Heart left ventricle (tissue), 13 donors: ENCODE results near the gene B4GALNT4.

ENCODE experiments used
- POLR2A ChIP-seq, 2 donors: fragments of 450-650 bp; IDR thresholded peaks; one replicate each; pipeline ENCODE4 v1.6.1; 2017; ENCODE audit warnings: antibody characterized with exemption in 2 of 2, mild to moderate bottlenecking in 2 of 2, moderate library complexity in 2 of 2
- TF ChIP-seq, protein P1 (sequence below), 12 donors: fragments of 200-600 bp; sonication (generic) in 4 of 12; IDR thresholded peaks; one replicate each; pipeline versions ENCODE4 v1.5.0 to v1.8.0; 2018 to 2022; ENCODE audit warnings: antibody characterized with exemption in 12 of 12, mild to moderate bottlenecking in 5 of 12
- donor health status: ischemic (EF 13 %, LVEDD 7.1; RV severe dilation, severe dysfunction).
- donor health status: DM: no; HTN: yes; CAD: no.
- donor health status: DM: no; HTN: no; CAD: no.
- donor health status: ischemic (EF 25% LVEDD 6.9; RV normal size, moderate dysfunction).
- donor health status: ischemic (EF 25% LVEDD 5.7; RV mildly dilated, moderate dysfunction).
- donor health status: ischemic (EF 35%, LVEDD 5.7; RV mildly dilated, moderate dysfunction).
- donor health status: nonischemic (EF 11% LVEDD 7.7; RV severe dilation, severe dysfunction).
- donor health status: DM: yes; HTN: yes; CAD: no.
- donor health status: PGD.
- donor health status: ischemic (EF 29% LVEDD 5.4; RV normal size, mild dysfunction).
- donor health status: nonischemic (EF 23%, LVEDD 6.1; RV moderate dilation, normal function).

DNA sequence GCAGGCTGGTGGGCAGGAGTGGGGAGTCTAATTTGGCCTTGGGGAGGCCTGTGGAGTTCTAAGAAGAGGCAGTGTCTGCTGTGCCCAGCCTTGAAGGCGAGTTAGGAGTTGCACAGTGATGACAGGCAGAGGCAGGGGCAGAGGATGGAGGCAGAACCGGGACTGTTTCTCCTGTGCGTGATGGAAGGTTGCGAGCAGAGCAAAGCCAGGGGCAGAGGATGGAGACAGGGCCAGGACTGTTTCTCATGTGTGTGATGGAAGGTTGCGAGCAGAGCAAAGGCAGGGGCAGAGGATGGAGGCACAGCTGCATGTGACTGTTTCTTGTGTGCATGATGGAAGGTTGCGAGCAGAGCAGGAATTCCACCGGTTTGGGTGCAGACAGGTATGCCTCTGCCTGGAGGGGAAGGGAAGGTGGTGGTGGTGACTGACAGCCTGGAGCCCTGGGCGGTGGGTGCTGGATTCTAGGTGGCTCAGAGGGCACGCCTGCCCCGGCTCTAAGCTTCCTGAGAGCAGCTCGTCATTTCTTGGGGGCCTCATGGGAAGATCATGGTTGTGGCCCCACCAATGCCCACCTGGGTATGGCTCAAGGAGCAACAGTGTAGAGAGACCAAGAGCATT lies 8.7 kb downstream of the B4GALNT4 start:
- no peak for TF ChIP-seq POLR2A (IDR thresholded peaks at IDR 0.05)
- TF ChIP-seq, protein P1, sequence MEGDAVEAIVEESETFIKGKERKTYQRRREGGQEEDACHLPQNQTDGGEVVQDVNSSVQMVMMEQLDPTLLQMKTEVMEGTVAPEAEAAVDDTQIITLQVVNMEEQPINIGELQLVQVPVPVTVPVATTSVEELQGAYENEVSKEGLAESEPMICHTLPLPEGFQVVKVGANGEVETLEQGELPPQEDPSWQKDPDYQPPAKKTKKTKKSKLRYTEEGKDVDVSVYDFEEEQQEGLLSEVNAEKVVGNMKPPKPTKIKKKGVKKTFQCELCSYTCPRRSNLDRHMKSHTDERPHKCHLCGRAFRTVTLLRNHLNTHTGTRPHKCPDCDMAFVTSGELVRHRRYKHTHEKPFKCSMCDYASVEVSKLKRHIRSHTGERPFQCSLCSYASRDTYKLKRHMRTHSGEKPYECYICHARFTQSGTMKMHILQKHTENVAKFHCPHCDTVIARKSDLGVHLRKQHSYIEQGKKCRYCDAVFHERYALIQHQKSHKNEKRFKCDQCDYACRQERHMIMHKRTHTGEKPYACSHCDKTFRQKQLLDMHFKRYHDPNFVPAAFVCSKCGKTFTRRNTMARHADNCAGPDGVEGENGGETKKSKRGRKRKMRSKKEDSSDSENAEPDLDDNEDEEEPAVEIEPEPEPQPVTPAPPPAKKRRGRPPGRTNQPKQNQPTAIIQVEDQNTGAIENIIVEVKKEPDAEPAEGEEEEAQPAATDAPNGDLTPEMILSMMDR (IDR thresholded peaks at IDR 0.05), result no peak
